ENCODE measurements around the gene IL24. TPM values are rescaled to one million over a fixed set of nuclear protein-coding genes. Genes with fewer than 3 reads are reported as not detected.

Gene IL24
- total RNA-seq, 4 donors from 2014 or later: not detected

GRCh38 chr1:206922524-206922923 is 25.3 kb downstream of the IL24 start:
- TF ChIP-seq CTCF (IDR thresholded peaks at IDR 0.05; ENCODE audit: low read depth): no peak

DNA sequence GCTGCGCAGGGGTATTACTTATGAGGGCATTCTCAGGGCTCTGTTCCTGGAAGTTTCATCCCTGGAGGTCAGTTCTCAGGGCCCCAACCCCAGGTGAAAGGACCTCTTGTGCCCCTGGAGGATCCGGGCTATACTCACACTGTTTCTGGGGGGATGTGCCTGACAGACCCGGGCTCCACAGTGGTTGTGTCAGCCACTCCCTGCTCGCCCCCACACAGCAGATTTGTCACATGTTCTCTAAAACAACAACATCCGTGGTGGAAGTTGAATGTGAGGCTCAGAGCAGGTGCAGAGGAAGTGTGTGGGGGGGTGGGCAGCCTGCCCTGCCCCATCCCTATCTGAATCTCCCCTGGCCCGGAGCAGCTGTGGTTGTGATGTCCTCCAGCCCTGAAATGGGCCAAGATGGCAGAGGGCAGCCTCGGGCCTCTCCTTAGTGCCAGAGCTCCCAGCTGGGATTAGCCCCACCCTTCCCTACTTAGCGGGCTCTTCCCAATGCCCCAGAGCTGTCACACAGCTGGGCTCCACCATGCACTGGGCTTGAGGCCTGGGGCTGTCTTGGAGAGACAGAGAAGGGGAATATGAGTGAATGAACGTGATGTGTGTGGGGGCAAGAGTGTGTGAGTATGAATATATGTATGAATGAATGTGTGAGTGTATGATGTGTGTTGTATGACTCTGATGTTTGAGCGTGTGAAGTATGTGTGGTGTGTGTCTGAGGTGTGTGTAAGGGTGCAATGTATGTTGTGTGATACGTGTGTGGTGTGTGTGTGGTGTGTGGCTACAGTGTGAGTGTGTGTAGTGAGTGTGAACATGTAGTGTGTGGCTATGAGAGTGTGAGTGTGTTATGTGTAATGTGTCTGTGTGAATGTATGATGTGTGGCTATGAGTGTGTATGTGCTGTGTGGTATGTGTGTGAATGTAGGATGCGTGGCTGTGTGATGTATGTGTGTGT is 26.0 kb downstream of the IL24 start:
- no peak for TF ChIP-seq CTCF (IDR thresholded peaks at IDR 0.05; ENCODE audit: low read depth)

DNA sequence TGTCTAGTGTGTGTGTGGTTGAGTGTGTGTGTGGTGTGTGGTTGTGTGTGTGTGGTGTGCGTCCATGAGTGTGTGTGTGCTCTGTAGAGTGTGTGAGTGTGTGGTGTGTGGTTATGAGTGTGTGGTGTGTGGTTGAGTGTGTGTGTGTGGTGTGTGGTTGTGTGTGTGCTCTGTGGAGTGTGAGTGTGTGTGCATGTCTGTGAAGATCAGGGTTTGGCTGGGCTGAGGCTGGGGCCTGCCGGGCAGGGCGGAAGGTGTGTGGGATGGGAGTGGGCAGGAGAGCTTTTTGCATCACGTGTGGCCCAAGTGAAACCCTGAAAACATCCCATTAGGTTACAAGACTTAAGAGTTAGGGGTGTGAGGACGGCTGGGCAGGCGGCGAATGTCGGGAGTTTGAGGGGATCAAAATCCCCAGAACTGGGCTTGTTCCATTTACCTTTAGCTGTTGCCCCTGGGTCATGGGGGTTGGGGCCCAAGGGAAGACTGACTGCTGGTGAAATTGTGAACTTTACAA is 27.4 kb downstream of the IL24 start:
- no peak for TF ChIP-seq CTCF (IDR thresholded peaks at IDR 0.05; ENCODE audit: low read depth)

- no peak for TF ChIP-seq CTCF (IDR thresholded peaks at IDR 0.05; ENCODE audit: low read depth)
Observed at GRCh38 chr1:206925106-206925736, 28.0 kb downstream of the IL24 start.

DNA sequence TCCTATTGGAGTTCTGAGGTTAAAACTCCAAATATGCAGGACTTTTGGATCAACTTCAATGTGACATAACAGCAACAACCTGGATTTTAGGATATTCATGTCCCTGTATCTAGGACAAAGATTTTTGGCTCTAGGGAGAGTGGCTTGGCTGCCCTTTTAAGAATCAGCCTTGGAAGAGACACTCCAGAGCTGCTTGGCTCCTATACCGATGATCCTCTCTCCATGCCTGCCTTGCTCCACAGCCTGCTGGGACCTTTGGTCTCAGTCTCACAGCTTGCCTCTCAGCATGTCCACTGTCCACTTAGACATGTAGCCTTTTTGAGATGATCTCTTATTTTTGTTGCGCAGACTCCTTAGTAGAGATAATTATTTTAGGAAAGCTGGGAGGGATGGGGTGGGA is 29.0 kb downstream of the IL24 start:
- no peak for TF ChIP-seq CTCF (IDR thresholded peaks at IDR 0.05; ENCODE audit: low read depth)

DNA sequence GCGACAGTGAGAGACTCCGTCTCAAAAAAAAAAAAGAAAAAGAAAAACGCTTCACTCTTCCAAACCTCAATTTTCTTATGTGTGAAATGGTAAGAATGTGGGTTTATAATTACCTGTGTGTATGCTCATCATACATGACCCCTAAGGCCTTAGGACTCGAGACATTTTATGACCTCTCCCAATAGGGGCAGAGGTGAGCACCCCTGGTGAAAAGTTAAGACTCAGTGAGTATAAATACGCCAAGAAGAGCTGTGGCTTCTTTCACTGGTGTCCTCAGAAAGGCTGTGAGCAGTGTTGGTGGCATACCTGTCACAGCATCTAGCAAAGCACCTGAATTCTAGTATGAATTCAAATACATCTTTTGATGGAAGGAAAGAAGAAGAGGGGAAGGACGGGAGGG is 32.3 kb downstream of the IL24 start:
- no peak for TF ChIP-seq CTCF (IDR thresholded peaks at IDR 0.05; ENCODE audit: low read depth)

GRCh38 chr1:206930210-206930798 is 33.1 kb downstream of the IL24 start:
- no peak for TF ChIP-seq CTCF (IDR thresholded peaks at IDR 0.05; ENCODE audit: low read depth)

All from subcutaneous adipose tissue (tissue), 4 donors.